Right kidney (tissue), 1 donor: ENCODE results near the gene CHRNB4.

Source experiments
- DNase-seq: peaks from one replicate; pipeline ENCODE4 v3.0.0-alpha.2; 2016

Gene CHRNB4

GRCh38 chr15:78668987-78669386 lies 28.0 kb upstream of the CHRNB4 start:
- DNase-seq = no peak

DNA sequence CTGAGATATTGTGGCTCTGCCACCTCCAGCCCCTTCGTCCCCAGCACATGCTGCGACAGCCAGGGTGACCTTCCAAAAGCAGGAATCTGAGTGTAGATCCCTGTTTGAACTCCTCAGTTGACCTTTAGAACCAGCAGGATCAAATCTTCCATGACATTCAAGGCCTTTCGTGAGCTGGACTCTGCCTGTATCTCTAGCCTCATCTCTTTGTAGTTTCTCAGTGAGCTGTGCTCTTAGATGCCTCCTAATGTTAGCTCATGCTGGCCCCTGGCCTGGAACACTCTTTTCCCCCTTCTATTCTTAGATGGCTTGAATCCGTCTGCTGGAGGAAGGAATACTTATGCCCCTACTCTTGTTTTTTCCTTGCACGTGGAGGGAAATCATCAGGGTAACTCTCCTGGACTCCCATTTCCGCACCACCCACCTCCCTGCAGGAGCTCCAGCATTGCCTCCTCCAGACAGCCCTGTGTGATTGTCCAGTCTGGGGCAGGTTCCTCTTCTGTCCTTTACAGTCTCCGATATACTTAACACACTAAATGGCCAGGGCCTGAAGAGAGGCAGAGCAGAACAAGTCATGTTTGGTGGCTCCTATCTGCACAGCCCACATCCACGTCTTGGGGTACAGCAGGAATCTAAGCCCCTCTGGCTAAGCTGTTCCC lies 26.7 kb upstream of the CHRNB4 start:
- DNase-seq = no peak

DNA sequence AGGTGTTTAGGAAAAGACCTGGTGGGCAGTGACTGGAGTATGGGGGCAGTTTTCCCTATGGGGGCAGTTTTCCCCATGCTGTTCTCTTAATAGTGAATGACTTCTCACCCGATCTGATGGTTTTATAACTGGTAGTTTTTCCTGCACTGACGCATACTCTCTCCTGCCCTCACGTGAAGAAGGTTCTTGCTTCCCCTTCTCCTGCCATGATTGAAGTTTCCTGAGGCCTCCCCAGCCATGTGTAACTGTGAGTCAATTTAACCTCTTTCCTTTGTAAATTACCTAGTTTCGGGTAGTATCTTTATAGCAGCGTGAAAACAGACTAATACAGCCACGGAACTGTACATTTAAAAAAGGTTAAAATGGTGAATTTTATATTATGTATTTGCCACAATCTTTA lies 25.0 kb upstream of the CHRNB4 start:
- no peak for DNase-seq

- DNase-seq = no peak
Observed at GRCh38 chr15:78663703-78664102, 22.7 kb upstream of the CHRNB4 start.

DNA sequence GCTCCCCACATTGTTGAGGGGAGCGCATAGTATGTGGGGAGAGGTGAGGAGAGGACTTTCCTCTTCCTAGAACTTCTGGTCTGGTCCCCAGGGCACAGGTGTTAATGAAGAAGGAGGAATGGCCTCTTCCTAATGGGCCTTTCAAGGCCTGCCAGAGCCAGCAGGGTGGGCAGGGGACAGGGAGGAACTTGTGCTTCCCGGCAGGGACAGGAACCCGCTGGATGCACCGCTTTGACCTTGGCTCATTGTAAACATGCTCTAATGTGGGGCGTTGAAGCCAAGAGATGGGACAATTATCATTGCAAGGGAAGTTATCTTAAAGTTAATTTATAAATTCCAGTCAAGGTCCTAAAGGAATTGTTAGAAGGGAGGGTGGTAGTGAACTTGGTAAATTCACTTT lies 21.0 kb upstream of the CHRNB4 start:
- no peak for DNase-seq

- DNase-seq = no peak
Observed at GRCh38 chr15:78661001-78661400, 20.0 kb upstream of the CHRNB4 start.

DNA sequence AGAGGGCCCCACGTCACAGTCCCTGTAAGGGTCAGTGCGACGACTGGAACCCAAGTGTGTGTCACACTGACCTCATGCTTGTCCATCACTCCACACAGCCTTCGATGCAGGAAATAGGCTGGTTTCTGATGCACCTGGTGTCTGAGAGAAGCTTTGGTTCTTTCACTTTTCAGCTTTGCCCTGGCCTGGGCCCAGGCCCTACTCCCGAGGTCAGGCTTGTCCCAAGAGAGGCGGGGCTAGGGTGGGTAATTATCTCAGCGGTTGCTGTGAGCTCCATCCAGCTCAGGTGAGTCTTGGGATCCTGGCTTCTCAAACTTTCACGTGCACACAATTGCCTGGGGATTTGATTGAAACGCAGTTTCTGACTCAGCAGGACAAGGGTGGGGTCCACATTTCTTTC lies 19.6 kb upstream of the CHRNB4 start:
- no peak for DNase-seq

GRCh38 chr15:78658823-78659222 lies 17.8 kb upstream of the CHRNB4 start:
- DNase-seq = no peak

- no peak for DNase-seq
Observed at GRCh38 chr15:78654272-78654671, 13.3 kb upstream of the CHRNB4 start.

GRCh38 chr15:78651930-78652615 lies 11.1 kb upstream of the CHRNB4 start:
- DNase-seq = no peak

- DNase-seq = no peak
Observed at GRCh38 chr15:78651007-78651406, 10.0 kb upstream of the CHRNB4 start.

- no peak for DNase-seq
Observed at GRCh38 chr15:78650022-78650421, 9.0 kb upstream of the CHRNB4 start.

DNA sequence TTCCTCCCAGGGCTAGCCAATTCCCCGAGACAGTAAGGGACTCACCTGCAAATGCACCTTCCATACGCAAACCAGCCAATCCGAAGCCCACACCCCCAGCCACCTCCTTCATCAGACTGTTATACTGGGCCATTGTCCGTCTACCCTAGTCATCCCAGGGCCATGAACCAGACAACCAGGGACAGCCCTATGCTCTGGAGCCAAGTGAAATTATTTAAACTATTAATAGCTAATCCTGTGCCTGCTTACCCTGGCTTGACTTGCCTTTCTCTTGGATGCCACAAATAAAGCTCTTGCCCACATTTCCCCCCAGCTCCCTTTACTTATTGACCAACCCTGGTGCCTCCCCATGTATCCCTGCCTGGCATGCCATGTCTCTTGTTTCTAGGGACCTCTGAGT lies 4.0 kb upstream of the CHRNB4 start:
- no peak for DNase-seq

DNA sequence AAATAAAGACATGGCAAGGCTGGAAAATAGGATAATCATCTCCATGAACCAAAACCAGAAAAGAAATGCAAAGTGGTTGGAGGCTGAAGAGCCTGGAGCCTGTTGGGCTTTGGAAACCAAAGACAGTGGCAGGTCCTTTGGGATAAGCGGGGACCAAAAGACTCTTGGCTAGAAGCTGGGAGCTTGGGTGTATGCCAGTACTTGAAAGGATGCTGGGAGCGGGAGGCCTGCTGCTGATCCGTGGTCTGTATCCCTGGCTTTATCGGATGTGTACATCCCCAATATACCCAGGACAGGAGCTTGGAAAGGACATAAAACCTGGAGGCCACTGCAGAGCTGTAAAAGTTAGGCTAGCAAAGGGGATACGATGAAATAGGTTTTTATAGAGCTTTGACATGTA lies 1.3 kb upstream of the CHRNB4 start:
- no peak for DNase-seq

- no peak for DNase-seq
Observed at GRCh38 chr15:78641749-78642275, 802 bp upstream of the CHRNB4 start.

DNA sequence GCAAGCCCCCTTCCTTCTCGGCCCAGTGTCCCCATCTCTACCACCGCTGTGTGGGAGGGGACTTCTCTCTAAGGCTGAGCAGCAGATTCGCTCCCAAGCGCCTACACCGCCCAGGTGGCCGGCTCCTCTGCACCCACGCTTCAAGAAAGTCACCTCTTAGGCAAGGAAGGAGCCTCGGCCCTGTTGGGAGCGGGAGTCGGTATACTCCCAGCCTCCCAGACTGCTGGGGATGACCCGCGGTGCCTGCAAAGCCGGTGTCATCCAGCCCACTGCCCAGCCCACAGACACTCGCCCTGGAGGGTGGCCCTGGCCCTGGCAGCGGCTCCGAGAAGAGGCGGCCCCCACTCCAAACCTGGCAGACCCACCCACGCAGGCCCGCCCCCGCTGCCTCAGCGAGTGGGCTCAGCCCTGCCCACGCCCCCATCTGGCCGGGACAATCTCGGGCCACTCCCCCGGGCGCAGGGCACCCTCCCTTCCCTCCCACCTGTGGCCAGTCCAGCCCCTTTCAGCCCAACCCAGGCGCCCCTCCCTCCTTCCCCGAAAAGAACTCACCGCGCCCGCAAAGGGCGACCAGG lies 396 bp downstream of the CHRNB4 start:
- DNase-seq = no peak

GRCh38 chr15:78638658-78639314 lies 2.2 kb downstream of the CHRNB4 start:
- DNase-seq = peak; percentile 47

DNA sequence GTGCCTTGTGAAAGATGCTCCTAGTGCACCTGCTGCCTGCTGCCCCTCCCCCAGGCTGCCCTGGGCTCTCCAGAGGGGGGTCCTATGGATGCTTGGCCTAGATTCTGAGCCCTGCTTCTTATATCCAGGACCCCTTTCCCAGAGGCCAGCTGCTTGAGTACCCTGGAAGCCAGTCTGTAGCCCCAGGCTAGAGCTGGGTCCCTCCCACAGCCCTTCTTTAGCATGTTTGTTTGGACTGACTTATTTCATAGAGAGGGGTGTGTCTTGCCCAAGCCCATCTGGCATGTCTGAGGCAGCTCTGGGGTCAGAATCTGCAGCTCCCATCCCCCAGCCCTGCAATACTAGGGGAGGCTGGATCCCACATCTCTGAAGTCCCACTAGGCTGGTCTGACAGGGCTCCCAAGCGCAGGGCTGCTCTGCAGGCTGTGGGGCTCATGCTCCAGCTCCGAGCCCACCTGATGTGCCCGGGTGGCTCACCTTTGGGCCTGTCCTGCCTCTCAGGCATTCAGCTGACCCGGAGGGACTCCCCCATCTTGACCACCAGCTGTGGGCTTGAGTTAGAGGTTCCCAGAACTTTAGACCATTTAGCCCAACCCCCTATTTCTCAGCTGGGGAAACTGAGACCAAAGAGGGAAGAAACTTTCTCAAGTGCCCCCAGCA lies 3.1 kb downstream of the CHRNB4 start:
- DNase-seq = no peak

DNA sequence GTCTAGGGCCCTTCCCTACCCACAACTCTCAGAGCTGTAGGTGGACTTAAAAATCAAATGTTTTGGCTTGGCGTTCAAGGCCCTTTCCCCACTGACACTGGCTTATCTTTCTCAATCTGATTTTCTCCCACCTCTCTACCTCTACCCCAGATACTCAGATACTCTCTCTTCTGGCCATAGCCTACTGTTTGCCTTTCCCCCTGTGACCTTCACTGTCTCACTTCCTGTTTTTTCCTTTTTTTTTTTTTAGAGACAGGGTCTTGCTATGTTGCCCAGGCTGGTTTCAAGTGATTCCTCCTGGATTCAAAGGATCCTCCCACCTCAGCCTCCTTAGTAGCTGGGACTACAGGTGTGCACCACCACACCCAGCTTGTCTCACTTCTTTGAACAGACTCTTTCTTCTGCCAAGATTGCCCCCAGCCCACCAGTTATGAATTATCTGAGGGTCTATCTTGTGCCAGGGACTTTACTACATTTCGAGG lies 4.6 kb downstream of the CHRNB4 start:
- no peak for DNase-seq

DNA sequence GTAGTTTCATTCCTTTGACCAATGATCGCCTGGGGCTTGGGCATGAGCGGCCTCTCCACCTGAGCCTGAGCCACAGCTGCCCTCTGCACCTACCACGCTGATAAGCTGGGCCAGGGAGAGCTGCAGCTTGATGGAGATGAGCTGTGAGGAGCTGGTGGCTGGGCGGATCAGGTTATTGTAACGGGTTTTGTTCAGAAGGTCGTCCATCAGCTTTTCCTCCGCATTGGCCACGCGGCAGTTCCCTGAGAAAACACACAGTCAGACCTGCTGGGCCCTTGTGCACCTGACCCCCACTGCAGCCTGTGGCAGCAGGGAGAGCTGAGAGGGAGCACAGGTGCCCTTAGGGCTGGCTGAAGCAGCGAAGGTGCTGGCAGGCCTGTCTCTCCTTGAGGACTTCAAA lies 5.7 kb downstream of the CHRNB4 start:
- no peak for DNase-seq

DNA sequence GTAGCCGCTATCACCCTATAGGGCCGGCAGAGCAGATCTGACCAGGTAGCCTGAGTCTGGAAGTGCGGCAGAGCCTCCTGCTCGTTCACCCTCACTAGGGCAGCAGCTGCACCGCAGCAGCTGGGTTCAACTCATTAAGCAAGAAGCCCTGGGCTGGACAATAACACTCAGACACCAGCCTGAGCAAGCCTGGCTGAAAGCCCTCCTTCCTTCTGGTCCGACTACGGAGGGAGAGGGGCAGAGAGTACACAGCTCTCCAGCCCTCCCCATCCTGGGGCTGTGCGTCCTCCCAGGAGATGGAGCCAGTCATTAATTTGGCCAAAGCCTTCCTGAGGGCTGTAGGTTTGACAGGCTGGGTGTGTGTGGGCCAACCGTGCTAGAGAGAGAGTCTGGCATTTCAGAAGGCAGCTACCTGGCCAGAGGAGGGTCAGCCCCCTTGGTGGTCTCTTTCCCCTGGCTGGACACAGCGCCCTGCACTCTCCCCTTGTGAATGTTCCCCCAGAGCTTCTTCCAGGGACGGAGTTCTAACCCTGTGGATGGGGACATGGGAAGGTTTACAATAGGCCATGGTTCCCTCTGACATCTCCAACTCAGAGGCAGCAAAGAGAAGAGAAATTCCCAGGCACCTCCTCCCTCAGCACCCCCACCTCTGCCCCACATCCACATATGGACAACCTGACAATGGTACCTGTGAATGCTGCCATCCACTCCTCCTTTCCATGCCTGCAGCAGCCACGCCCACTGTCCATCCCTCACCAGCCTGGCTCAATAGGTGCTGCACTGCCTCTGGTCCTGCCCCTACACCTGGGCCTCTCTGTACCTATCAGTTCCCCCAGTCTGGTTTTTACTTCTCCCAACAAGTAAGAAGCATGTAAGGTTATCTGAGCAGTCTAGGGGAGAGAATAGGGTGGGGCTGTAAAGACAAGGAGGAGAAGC lies 6.5 kb downstream of the CHRNB4 start:
- no peak for DNase-seq
